ENCODE data around the gene LDHAL6A. TPM values are rescaled to one million over a fixed set of nuclear protein-coding genes. Genes with fewer than 3 reads are reported as not detected.

The LDHAL6A gene
- total and polyA plus RNA-seq, 2 of the 13 experiments (the other 11 are each of a cell fraction or from before 2014, with no cell fraction given) = not detected

DNA sequence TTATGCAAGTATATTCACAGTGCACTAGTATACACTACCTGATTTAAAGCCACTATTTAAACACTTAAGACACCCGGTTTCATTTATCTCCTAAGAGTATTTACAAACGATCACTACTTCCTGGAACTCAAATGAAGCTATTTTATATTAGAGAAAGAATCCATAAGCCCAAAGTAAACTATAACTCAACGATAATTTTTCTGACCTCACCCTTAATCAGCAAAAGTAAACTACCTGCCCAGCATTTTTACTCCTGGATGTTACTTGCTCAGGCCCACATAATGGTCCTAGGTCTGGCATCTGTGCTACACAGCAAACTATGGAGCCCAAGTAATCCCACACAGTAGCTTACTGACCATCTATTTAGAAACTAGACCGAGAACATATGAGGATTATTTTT is 37.7 kb downstream of the LDHAL6A start:
- no TSS peak for BruUV-seq (replicated peaks)
- in situ Hi-C loops (cut with HindIII; ENCODE audit: extremely low pct_ligation_motif_present, low pct_unique_long_range_greater_than_20kb) = no loop called here
- Histone ChIP-seq H3K9me3 (ENCODE audit: low read length) (no peaks in the 10 kb centered on the region), H3K9ac (ENCODE audit: insufficient read depth, low read depth, low read length) (no peak overlapping the region), H3K27me3 (ENCODE audit: control insufficient read depth in 1 of 2, insufficient read depth in 2 of 2, low read length in 2 of 2) (no peaks in the 10 kb centered on the region), H3K79me2 (ENCODE audit: insufficient read depth, low read length) (no peaks in the 10 kb centered on the region), H4K20me1 (ENCODE audit: insufficient read depth, low read length) (no peaks in the 10 kb centered on the region), H3K4me2 (ENCODE audit: low read depth, low read length) (no peak overlapping the region), H2AFZ (ENCODE audit: low read length) (no peak overlapping the region), H3K4me3 (replicated peaks in 1 of 3; ENCODE audit: insufficient read depth in 1 of 3, low read depth in 2 of 3, low read length in 3 of 3) (no peak overlapping the region), H3K27ac (ENCODE audit: extremely low read length, insufficient read depth, low read length) (no peak overlapping the region), H3K36me3 (replicated peaks in 1 of 2; ENCODE audit: control insufficient read depth in 1 of 2, insufficient read depth in 2 of 2, low read length in 2 of 2) (peaks cover 9 to 56% of the 10 kb centered on the region in 2 experiments), H3K4me1 (ENCODE audit: insufficient read depth, low read length) (peaks cover 7% of the 10 kb centered on the region; the same call in 1 of the 2 replicates)
- ATAC-seq = no peak
- no peak for DNase-seq (ENCODE audit: low spot score)
- ChIA-PET POLR2A (interaction anchor here (1.2 kb wide), 1 partner anchor 33 kb away, joined by 3 read pairs; the partner anchor contains the start of gene TSG101), CTCF (ENCODE audit: low intra/inter-chr PET ratio, low total read pairs) (no interaction called here)
- 92% methylated on average over 4 of the region's 4 CpGs for WGBS (ENCODE audit: low lambda C conversion rate)
- intact Hi-C loops (cut with micrococcal nuclease; ENCODE audit: unreplicated experiment) = no loop called here
- TF ChIP-seq, protein P1, sequence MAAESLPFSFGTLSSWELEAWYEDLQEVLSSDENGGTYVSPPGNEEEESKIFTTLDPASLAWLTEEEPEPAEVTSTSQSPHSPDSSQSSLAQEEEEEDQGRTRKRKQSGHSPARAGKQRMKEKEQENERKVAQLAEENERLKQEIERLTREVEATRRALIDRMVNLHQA (CRISPR knock-in tag; IDR thresholded peaks at IDR 0.05) = no peak
- TF ChIP-seq, protein P2, sequence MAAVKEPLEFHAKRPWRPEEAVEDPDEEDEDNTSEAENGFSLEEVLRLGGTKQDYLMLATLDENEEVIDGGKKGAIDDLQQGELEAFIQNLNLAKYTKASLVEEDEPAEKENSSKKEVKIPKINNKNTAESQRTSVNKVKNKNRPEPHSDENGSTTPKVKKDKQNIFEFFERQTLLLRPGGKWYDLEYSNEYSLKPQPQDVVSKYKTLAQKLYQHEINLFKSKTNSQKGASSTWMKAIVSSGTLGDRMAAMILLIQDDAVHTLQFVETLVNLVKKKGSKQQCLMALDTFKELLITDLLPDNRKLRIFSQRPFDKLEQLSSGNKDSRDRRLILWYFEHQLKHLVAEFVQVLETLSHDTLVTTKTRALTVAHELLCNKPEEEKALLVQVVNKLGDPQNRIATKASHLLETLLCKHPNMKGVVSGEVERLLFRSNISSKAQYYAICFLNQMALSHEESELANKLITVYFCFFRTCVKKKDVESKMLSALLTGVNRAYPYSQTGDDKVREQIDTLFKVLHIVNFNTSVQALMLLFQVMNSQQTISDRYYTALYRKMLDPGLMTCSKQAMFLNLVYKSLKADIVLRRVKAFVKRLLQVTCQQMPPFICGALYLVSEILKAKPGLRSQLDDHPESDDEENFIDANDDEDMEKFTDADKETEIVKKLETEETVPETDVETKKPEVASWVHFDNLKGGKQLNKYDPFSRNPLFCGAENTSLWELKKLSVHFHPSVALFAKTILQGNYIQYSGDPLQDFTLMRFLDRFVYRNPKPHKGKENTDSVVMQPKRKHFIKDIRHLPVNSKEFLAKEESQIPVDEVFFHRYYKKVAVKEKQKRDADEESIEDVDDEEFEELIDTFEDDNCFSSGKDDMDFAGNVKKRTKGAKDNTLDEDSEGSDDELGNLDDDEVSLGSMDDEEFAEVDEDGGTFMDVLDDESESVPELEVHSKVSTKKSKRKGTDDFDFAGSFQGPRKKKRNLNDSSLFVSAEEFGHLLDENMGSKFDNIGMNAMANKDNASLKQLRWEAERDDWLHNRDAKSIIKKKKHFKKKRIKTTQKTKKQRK (IDR thresholded peaks at IDR 0.05; ENCODE audit: low read length) = no peak
- TF ChIP-seq SOX5 (CRISPR knock-in tag; IDR thresholded peaks at IDR 0.05; ENCODE audit: borderline replicate concordance) (no peak), REPIN1 (CRISPR knock-in tag; IDR thresholded peaks at IDR 0.05; ENCODE audit: borderline replicate concordance, low read depth) (no peak)
- TF ChIP-seq, protein P3, sequence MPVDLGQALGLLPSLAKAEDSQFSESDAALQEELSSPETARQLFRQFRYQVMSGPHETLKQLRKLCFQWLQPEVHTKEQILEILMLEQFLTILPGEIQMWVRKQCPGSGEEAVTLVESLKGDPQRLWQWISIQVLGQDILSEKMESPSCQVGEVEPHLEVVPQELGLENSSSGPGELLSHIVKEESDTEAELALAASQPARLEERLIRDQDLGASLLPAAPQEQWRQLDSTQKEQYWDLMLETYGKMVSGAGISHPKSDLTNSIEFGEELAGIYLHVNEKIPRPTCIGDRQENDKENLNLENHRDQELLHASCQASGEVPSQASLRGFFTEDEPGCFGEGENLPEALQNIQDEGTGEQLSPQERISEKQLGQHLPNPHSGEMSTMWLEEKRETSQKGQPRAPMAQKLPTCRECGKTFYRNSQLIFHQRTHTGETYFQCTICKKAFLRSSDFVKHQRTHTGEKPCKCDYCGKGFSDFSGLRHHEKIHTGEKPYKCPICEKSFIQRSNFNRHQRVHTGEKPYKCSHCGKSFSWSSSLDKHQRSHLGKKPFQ (CRISPR knock-in tag; IDR thresholded peaks at IDR 0.05; ENCODE audit: insufficient replicate concordance) = no peak
- no peak for FAIRE-seq

Data from HepG2 (cell line).